ENCODE results near the gene BRDT.
A peak's percentile ranks its signal among the peaks of the same experiment; 100 is the strongest.

BRDT gene

GRCh38 chr1:92004129-92004528, 54.9 kb downstream of the BRDT start:
- Histone ChIP-seq H3K27me3 (ENCODE audit: insufficient read depth, low read length, poor library complexity, severe bottlenecking) (no peaks in the 10 kb centered on the region), H3K9me2 (replicated peaks; ENCODE audit: low read depth, low read length) (no peaks in the 10 kb centered on the region), H3K4me3 (ENCODE audit: low read length, poor library complexity, severe bottlenecking) (no peak overlapping the region), H3K36me3 (ENCODE audit: insufficient read depth, low read length) (no peaks in the 10 kb centered on the region), H3K4me1 (ENCODE audit: insufficient read depth, low read length, poor library complexity, severe bottlenecking) (no peaks in the 10 kb centered on the region), H3K79me2 (ENCODE audit: insufficient read depth, low read length) (no peaks in the 10 kb centered on the region), H2AFZ (ENCODE audit: low read length) (no peak overlapping the region), H3K4me2 (ENCODE audit: low read depth, low read length, poor library complexity, severe bottlenecking) (no peak overlapping the region), H3F3A (ENCODE audit: low read depth) (no peaks in the 10 kb centered on the region), H3K9me3 (ENCODE audit: insufficient read depth, low read depth, low read length) (no peaks in the 10 kb centered on the region), H3K9ac (ENCODE audit: low read depth, low read length, poor library complexity, severe bottlenecking) (no peak overlapping the region), H4K20me1 (ENCODE audit: insufficient read depth, low read length, poor library complexity, severe bottlenecking) (no peaks in the 10 kb centered on the region)
- TF ChIP-seq CTCF (conservative IDR thresholded peaks at IDR 0.05; ENCODE audit: low read length) = no peak

- Histone ChIP-seq H3K9me3 (ENCODE audit: insufficient read depth, low read depth, low read length) (no peaks in the 10 kb centered on the region), H3K4me1 (ENCODE audit: insufficient read depth, low read length, poor library complexity, severe bottlenecking) (peaks cover 19% of the 10 kb centered on the region)
- TF ChIP-seq EZH2phosphoT487 (IDR thresholded peaks at IDR 0.05; ENCODE audit: borderline replicate concordance) = no peak
- TF ChIP-seq CTCF (conservative IDR thresholded peaks at IDR 0.05; ENCODE audit: low read length) = no peak
These were observed 64.7 kb downstream of the BRDT start for GRCh38 chr1:92013923-92014322.

GRCh38 chr1:92016720-92017316, 67.6 kb downstream of the BRDT start:
- H3F3A ChIP-seq (ENCODE audit: low read depth) = peaks cover 12% of the 10 kb centered on the region
- H3K4me3 ChIP-seq (ENCODE audit: low read length, poor library complexity, severe bottlenecking) = peak overlapping the region; percentile 56
- H3K9me2 ChIP-seq (replicated peaks; ENCODE audit: low read depth, low read length) = no peaks in the 10 kb centered on the region
- no peak overlapping the region for H3K9ac ChIP-seq (ENCODE audit: low read depth, low read length, poor library complexity, severe bottlenecking)
- no peaks in the 10 kb centered on the region for H3K9me3 ChIP-seq (ENCODE audit: insufficient read depth, low read depth, low read length)
- peak overlapping the region; percentile 72 for H3K4me2 ChIP-seq (ENCODE audit: low read depth, low read length, poor library complexity, severe bottlenecking)
- H4K20me1 ChIP-seq (ENCODE audit: insufficient read depth, low read length, poor library complexity, severe bottlenecking) = no peaks in the 10 kb centered on the region
- peaks cover 19% of the 10 kb centered on the region for H3K4me1 ChIP-seq (ENCODE audit: insufficient read depth, low read length, poor library complexity, severe bottlenecking)
- no peaks in the 10 kb centered on the region for H3K27me3 ChIP-seq (ENCODE audit: insufficient read depth, low read length, poor library complexity, severe bottlenecking)
- no peak overlapping the region for H2AFZ ChIP-seq (ENCODE audit: low read length)
- no peaks in the 10 kb centered on the region for H3K36me3 ChIP-seq (ENCODE audit: insufficient read depth, low read length)
- TF ChIP-seq CTCF (conservative IDR thresholded peaks at IDR 0.05; ENCODE audit: low read length) (no peak), EZH2phosphoT487 (IDR thresholded peaks at IDR 0.05; ENCODE audit: borderline replicate concordance) (no peak)
- H3K79me2 ChIP-seq (ENCODE audit: insufficient read depth, low read length) = no peaks in the 10 kb centered on the region

More at GRCh38 chr1:92013923-92014322, 64.7 kb downstream of the BRDT start:
- Histone ChIP-seq H3K79me2 (ENCODE audit: insufficient read depth, low read length) (no peaks in the 10 kb centered on the region), H3K4me3 (ENCODE audit: low read length, poor library complexity, severe bottlenecking) (no peak overlapping the region), H3K9me2 (replicated peaks; ENCODE audit: low read depth, low read length) (no peaks in the 10 kb centered on the region), H2AFZ (ENCODE audit: low read length) (no peak overlapping the region), H3K4me2 (ENCODE audit: low read depth, low read length, poor library complexity, severe bottlenecking) (no peak overlapping the region), H3K9ac (ENCODE audit: low read depth, low read length, poor library complexity, severe bottlenecking) (no peak overlapping the region), H4K20me1 (ENCODE audit: insufficient read depth, low read length, poor library complexity, severe bottlenecking) (no peaks in the 10 kb centered on the region), H3F3A (ENCODE audit: low read depth) (peaks cover 12% of the 10 kb centered on the region), H3K36me3 (ENCODE audit: insufficient read depth, low read length) (no peaks in the 10 kb centered on the region), H3K27me3 (ENCODE audit: insufficient read depth, low read length, poor library complexity, severe bottlenecking) (no peaks in the 10 kb centered on the region)
